GM21529 (cell line): Measurements from ENCODE around the gene NR4A2.
"Not testable (repeated sequence)": the region's sequence is repeated elsewhere in the genome, so short reads cannot be mapped to it uniquely, and the experiment has no call there.

Experiments
- ATAC-seq: cut with Tn5 transposase; IDR thresholded peaks from one replicate; pipeline ENCODE4 v1.9.1; 2021; ENCODE audit not compliant: unreplicated experiment

NR4A2 gene

DNA sequence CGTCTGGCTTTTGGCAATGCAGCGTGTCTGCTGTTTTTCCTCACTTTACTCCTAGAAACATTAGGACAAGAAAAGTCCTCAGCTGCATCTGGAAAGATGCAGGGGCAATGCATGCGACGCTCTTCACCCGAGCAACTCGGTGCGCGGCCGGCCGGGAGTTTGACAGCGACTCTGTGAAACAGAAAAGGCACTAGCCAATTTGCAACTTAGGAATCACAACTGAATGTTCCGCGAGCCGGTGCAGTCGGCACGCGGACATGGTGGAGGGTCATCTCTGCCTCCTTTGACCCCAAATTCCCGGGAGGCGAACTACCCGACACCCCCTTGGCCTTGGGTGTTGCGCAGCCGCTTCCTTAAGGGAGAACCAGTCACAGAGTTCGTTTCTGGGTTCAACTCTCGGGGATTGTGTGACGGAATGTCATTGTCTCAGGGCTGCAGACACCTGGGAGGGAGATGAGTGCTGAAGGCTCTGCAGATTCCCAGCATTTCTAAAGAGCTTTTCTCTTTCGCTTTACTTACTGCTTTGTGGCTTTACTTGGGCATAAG lies 9.8 kb downstream of the NR4A2 start:
- peak; percentile 29 for ATAC-seq

- peak; percentile 64 for ATAC-seq
Measured at GRCh38 chr2:156322051-156322685, 10.4 kb downstream of the NR4A2 start.

- no peak for ATAC-seq
Measured at GRCh38 chr2:156321243-156321904, 11.1 kb downstream of the NR4A2 start.

DNA sequence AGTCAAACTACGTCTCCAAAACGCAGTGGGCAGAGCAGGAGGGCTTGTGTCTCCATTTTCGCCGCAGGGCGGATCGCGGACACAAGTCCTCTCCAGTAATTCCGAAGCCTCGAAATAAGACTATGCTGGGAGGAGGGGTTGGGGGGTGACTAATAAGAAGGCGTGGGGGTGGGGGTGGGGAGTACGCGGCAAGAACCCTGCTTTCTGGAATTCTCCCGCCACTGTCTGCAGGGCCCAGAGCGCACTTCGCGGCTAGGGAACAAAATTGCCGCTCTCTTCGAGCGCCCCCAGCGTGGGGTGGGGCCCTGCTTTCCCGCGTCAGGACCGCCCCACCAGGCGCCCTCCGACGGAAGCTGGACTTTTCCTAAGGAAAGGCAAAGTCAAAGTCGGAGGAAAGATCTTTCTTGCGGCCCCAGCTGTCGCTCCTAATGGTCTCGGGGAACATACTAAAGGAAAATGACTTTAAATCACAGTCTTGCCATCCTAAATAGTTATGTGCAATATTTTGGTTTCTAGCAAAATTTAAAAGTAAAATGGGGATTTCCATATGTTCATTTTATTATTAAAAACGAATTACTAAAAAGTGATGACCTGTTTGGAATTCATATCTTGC lies 11.9 kb downstream of the NR4A2 start:
- ATAC-seq = no peak

GRCh38 chr2:156319811-156320485 lies 12.6 kb downstream of the NR4A2 start:
- no peak for ATAC-seq

- ATAC-seq = no peak
Measured at GRCh38 chr2:156317631-156318030, 14.9 kb downstream of the NR4A2 start.

DNA sequence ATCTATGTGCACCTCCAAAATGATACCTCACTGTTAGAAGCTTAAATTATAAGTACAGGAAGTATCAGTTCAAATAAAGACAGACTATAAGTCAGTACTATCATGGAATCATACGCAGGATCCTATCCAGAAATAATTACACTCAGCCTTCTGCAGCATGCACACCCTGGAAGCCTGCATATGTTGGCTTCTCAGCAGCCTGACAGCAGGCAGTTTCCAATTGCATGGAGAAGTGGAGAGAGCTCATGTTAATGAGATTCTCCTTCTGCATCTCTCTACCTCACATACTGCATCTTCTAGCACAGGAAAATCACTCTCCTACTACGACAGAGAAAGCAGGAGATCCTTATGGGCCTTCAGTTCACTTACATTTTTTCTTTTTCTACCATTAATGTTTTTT lies 20.5 kb downstream of the NR4A2 start:
- ATAC-seq = no peak

GRCh38 chr2:156310773-156311172 lies 21.7 kb downstream of the NR4A2 start:
- ATAC-seq = no peak

DNA sequence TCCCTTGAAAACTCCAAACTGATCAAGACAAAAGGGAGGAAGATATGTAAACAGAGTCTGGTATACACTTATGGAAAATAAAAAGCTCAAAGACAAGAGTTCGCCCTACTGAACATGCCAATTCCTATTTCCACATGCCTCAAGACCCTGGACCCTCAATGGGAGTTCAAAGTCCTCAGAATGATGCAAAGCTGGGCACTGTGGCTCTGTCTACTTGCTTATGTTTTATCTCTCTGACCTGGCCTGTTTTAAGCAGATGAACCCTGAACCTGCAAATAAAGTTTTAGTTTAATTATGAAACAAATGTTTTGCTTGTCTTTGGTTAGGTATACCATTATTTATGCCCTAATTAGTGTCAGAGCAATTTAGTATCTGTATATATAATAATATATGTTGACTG lies 22.6 kb downstream of the NR4A2 start:
- no peak for ATAC-seq

- ATAC-seq = peak; percentile 80
Measured at GRCh38 chr2:156309167-156309566, 23.4 kb downstream of the NR4A2 start.

DNA sequence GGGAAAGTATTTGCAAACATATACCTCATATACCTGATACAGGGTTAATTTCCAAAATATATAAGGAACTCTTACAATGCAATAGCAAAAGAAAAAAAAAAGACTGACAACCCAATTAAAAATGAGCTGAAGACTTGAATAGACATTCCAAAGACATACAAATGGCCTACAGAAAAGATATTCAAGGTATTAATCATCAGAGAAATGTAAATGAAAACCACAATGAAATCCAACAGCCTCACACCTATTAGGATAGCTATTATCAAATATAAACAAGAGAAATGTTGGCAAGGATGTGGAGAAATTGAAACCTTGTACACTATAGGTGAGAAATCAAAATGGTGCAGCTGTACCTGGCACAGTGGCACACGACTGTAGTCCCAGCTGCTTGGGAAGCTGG lies 25.7 kb downstream of the NR4A2 start:
- no peak for ATAC-seq

DNA sequence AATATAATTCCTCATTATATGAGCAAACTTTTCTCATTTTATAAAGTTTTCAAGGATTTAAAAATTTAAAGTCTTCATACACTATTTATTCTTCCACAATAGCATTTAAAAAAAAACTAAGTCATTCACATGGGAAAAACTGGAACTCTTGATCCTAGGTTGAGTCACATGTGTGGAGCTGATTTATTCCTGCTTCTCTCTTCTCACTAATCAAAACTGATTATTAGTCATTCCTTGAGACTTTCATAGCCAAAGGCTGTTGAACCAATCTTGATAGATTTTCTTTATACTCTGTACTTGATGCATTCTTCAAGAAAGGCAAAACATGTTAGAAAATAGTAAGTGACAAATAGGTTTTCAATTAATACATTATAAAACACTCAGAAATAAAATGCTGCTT lies 27.4 kb downstream of the NR4A2 start:
- ATAC-seq = no peak

DNA sequence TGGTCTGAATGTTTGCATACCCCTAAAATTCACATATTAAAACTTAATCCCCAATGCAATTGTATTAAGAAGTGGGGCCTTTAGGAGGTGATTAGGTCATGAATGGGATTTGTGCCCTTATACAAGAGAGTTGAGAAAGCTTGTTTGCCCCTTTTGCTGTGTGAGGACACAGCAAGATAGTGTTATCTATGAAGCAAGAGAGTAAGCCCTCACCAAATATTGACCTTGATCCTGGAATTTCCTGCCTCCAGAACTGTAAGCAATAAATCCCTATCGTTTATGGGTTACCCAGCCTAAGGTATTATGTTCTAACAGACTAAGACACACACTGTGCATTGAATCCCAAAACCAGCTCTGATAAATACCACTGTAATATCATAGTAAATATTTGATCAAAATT lies 32.2 kb downstream of the NR4A2 start:
- no peak for ATAC-seq

- no peak for ATAC-seq
Measured at GRCh38 chr2:156294945-156295580, 37.5 kb downstream of the NR4A2 start.

- not testable (repeated sequence) for ATAC-seq
Measured at GRCh38 chr2:156293382-156293781, 39.1 kb downstream of the NR4A2 start.

DNA sequence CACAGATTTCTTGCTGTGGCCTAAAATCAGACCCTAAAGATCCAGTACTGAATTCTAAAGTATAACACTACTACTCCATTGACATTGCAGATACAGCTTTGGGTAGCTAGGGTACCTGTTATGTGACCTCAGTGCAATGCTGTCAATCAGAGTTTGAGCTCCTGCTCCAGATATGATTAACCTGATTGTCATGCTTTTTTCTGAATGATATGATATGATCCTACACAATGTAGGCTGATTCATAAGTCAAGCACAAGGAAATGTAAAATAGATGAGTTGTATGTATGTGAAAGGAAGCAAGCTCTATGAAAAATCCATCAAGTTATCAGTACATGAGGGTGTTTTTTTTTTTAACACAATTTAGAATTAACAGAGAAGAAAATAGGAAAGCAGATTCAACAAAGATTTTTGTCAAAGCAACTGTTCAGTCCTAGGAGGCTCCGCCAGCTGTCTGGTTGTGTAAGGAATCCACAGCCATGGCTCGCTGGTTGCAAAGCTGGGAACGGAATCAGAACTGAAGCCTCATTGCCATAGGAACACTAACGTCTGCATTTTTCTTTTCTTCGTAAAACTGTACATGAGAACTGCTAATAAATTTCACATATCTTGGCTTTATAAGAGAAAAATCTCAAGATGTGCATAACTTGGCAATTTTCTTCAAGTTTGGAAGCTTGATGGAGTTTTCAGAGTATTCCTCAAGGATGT lies 52.9 kb downstream of the NR4A2 start:
- no peak for ATAC-seq
